ENCODE results near the gene ACTL10.

The ACTL10 gene

GRCh38 chr20:33622705-33623365, 43.9 kb upstream of the ACTL10 start:
- H3K36me3 ChIP-seq (ENCODE audit: control insufficient read depth in 2 of 2, insufficient read depth in 1 of 2, low read length in 2 of 2): peaks cover 0 to 47% of the 10 kb centered on the region in 2 experiments; a peak in 2 of 3 replicates
- ChIA-PET POLR2A (no interaction called here), CTCF (interaction anchor here (0.6 kb wide), 1 partner anchor 101 kb away, joined by 3 read pairs; no protein-coding TSS in a partner anchor)
- no peaks in the 10 kb centered on the region for H3K4me1 ChIP-seq (ENCODE audit: control insufficient read depth, insufficient read depth, low read length)
- H3K27ac ChIP-seq (ENCODE audit: extremely low read depth, low read depth, low read length): no peak overlapping the region
- TF ChIP-seq ZSCAN18 (tag by site-specific recombination; IDR thresholded peaks at IDR 0.05): no peak
- TF ChIP-seq ZBTB8A (tag by site-specific recombination; IDR thresholded peaks at IDR 0.05): no peak
- no peak for TF ChIP-seq ZNF664 (tag by site-specific recombination; IDR thresholded peaks at IDR 0.05)
- TF ChIP-seq ZBTB49 (tag by site-specific recombination; IDR thresholded peaks at IDR 0.05; ENCODE audit: low read depth): no peak
- no peak for TF ChIP-seq ZNF514 (tag by site-specific recombination; IDR thresholded peaks at IDR 0.05)
- no peak for TF ChIP-seq GLI2 (tag by site-specific recombination; IDR thresholded peaks at IDR 0.05; ENCODE audit: borderline replicate concordance, low read depth)
- no peak for TF ChIP-seq WT1 (tag by site-specific recombination; IDR thresholded peaks at IDR 0.05)
- no peaks in the 10 kb centered on the region for H3K9me3 ChIP-seq (ENCODE audit: control insufficient read depth, insufficient read depth, low read depth, low read length)
- no peak overlapping the region for H3K4me3 ChIP-seq (ENCODE audit: low read depth, low read length)

GRCh38 chr20:33624399-33624798, 42.3 kb upstream of the ACTL10 start:
- Histone ChIP-seq H3K4me3 (ENCODE audit: low read depth, low read length) (no peak overlapping the region), H3K27ac (ENCODE audit: extremely low read depth, low read depth, low read length) (no peak overlapping the region), H3K9me3 (ENCODE audit: control insufficient read depth, insufficient read depth, low read depth, low read length) (no peaks in the 10 kb centered on the region), H3K36me3 (ENCODE audit: control insufficient read depth in 2 of 2, insufficient read depth in 1 of 2, low read length in 2 of 2) (peaks cover 8 to 63% of the 10 kb centered on the region in 2 experiments; a peak in 2 of 3 replicates), H3K4me1 (ENCODE audit: control insufficient read depth, insufficient read depth, low read length) (no peaks in the 10 kb centered on the region)
- ChIA-PET POLR2A (no interaction called here), CTCF (no interaction called here)
- TF ChIP-seq ZNF114 (tag by site-specific recombination; IDR thresholded peaks at IDR 0.05): no peak
- no peak for TF ChIP-seq PRDM1 (tag by site-specific recombination; IDR thresholded peaks at IDR 0.05)
- no peak for TF ChIP-seq REST (tag by site-specific recombination; IDR thresholded peaks at IDR 0.05)
- no peak for TF ChIP-seq ZNF132 (tag by site-specific recombination; IDR thresholded peaks at IDR 0.05; ENCODE audit: borderline replicate concordance)
- no peak for TF ChIP-seq ZNF629 (tag by site-specific recombination; IDR thresholded peaks at IDR 0.05)
- no peak for TF ChIP-seq WT1 (tag by site-specific recombination; IDR thresholded peaks at IDR 0.05)
- no peak for TF ChIP-seq ZNF843 (tag by site-specific recombination; IDR thresholded peaks at IDR 0.05)
- no peak for TF ChIP-seq ZNF792 (tag by site-specific recombination; IDR thresholded peaks at IDR 0.05)
- no peak for TF ChIP-seq ZNF169 (tag by site-specific recombination; IDR thresholded peaks at IDR 0.05)
- no peak for TF ChIP-seq ZNF366 (tag by site-specific recombination; conservative IDR thresholded peaks at IDR 0.05)
- no peak for TF ChIP-seq ZNF19 (tag by site-specific recombination; IDR thresholded peaks at IDR 0.05; ENCODE audit: low read depth)
- no peak for TF ChIP-seq ZNF239 (tag by site-specific recombination; IDR thresholded peaks at IDR 0.05)
- TF ChIP-seq ZNF610 (tag by site-specific recombination; IDR thresholded peaks at IDR 0.05; ENCODE audit: borderline replicate concordance): no peak
- no peak for TF ChIP-seq ZNF837 (tag by site-specific recombination; IDR thresholded peaks at IDR 0.05)
- TF ChIP-seq ZNF558 (tag by site-specific recombination; IDR thresholded peaks at IDR 0.05): no peak
- no peak for TF ChIP-seq ZEB2 (tag by site-specific recombination; IDR thresholded peaks at IDR 0.05)
- TF ChIP-seq ZNF146 (tag by site-specific recombination; IDR thresholded peaks at IDR 0.05): no peak
- no peak for TF ChIP-seq ZNF585B (tag by site-specific recombination; IDR thresholded peaks at IDR 0.05)
- TF ChIP-seq ZNF274 (IDR thresholded peaks at IDR 0.05; ENCODE audit: low read length): no peak
- TF ChIP-seq ZNF274 (tag by site-specific recombination; IDR thresholded peaks at IDR 0.05; ENCODE audit: borderline replicate concordance): no peak
